ENCODE results near the gene RAMP1.

GRCh38 chr2:237819231-237819630 lies 40.2 kb upstream of the RAMP1 start:
- TF ChIP-seq YY1 (IDR thresholded peaks at IDR 0.05; ENCODE audit: insufficient read depth, insufficient read length) (no peak), ZNF274 (IDR thresholded peaks at IDR 0.05; ENCODE audit: low read depth, low read length) (no peak)
